Naive thymus-derived CD4-positive, alpha-beta T cell (primary cell): ENCODE measurements around the gene ITPR1. TPM values are rescaled to one million over a fixed set of nuclear protein-coding genes. Genes with fewer than 3 reads are reported as not detected.
A peak's percentile ranks its signal among the peaks of the same experiment; 100 is the strongest.

Source experiments
- ATAC-seq: fragments of 150-1000 bp; cut with Tn5 transposase; 2 replicates; pipeline ENCODE4 v1.10.0; 2021; ENCODE audit warnings: mild to moderate bottlenecking, moderate library complexity
- CTCF ChIA-PET: fragments of 350-600 bp; sonication (Branson Sonifier 250); formaldehyde crosslinking; loops from one replicate; lab custom pipeline; 2021; ENCODE audit warnings: antibody characterized with exemption; lab: Charles Lee
- POLR2A ChIA-PET: fragments of 350-600 bp; sonication (Branson Sonifier 250); formaldehyde crosslinking; loops from one replicate; lab custom pipeline; 2021; ENCODE audit warnings: antibody characterized with exemption, inconsistent platforms; lab: Charles Lee
- DNase-seq, 9 donors: peaks; one replicate each; pipeline versions ENCODE4 v3.0.0 to v3.0.0-alpha.2; 2020 to 2022; ENCODE audit warnings: mixed read lengths in 1 of 9
- H3K27ac ChIP-seq: one replicate; pipeline ENCODE4 v1.7.0; 2013; ENCODE audit warnings: mild to moderate bottlenecking, low read depth, low read length, moderate library complexity
- H3K27me3 ChIP-seq, 2 donors: one replicate each; pipeline ENCODE4 v1.7.0; 2013; ENCODE audit warnings: low read length in 2 of 2, mild to moderate bottlenecking in 2 of 2, moderate library complexity in 2 of 2; ENCODE audit not compliant: control insufficient read depth in 2 of 2, insufficient read depth in 2 of 2
- H3K36me3 ChIP-seq, 3 experiments: 1 replicate in 2 of 3; 2 replicates in 1 of 3; pipeline ENCODE4 v1.7.0; 2013; ENCODE audit warnings: low read length in 3 of 3, mild to moderate bottlenecking in 3 of 3, moderate library complexity in 1 of 3; ENCODE audit not compliant: insufficient read depth in 3 of 3, control insufficient read depth in 2 of 3
- H3K4me1 ChIP-seq, 2 donors: one replicate each; pipeline ENCODE4 v1.7.0; 2013; ENCODE audit warnings: low read length in 2 of 2, mild to moderate bottlenecking in 2 of 2, moderate library complexity in 1 of 2; ENCODE audit not compliant: control insufficient read depth in 2 of 2, insufficient read depth in 2 of 2
- H3K4me3 ChIP-seq: 2 replicates; pipeline ENCODE4 v1.7.0; 2013; ENCODE audit warnings: mild to moderate bottlenecking, low read length
- H3K9me3 ChIP-seq, 3 experiments: 1 replicate in 2 of 3; 2 replicates in 1 of 3; pipeline ENCODE4 v1.7.0; 2013; ENCODE audit warnings: low read length in 3 of 3; ENCODE audit not compliant: control insufficient read depth in 2 of 3
- H3K27ac Mint-ChIP-seq, 9 donors: one replicate each; pipeline ENCODE4 v1.8.0; 2020 to 2022; ENCODE audit warnings: mixed read lengths in 9 of 9, mild to moderate bottlenecking in 8 of 9, moderate library complexity in 5 of 9, inconsistent platforms in 2 of 9
- H3K27me3 Mint-ChIP-seq, 5 donors: one replicate each; pipeline ENCODE4 v1.8.0; 2021 to 2022; ENCODE audit warnings: mixed read lengths in 5 of 5, mild to moderate bottlenecking in 1 of 5
- H3K36me3 Mint-ChIP-seq, 5 donors: one replicate each; pipeline ENCODE4 v1.8.0; 2020 to 2022; ENCODE audit warnings: mixed read lengths in 5 of 5, mild to moderate bottlenecking in 3 of 5, inconsistent platforms in 1 of 5
- H3K4me1 Mint-ChIP-seq, 7 donors: one replicate each; pipeline ENCODE4 v1.8.0; 2020 to 2022; ENCODE audit warnings: mixed read lengths in 7 of 7, mild to moderate bottlenecking in 3 of 7, inconsistent platforms in 1 of 7
- H3K4me3 Mint-ChIP-seq, 10 donors: one replicate each; pipeline ENCODE4 v1.8.0; 2020 to 2022; ENCODE audit warnings: mild to moderate bottlenecking in 10 of 10, mixed read lengths in 10 of 10, moderate library complexity in 6 of 10, inconsistent platforms in 2 of 10
- H3K9me3 Mint-ChIP-seq, 11 donors: one replicate each; pipeline ENCODE4 v1.8.0; 2020 to 2022; ENCODE audit warnings: mixed read lengths in 11 of 11, mild to moderate bottlenecking in 4 of 11, inconsistent platforms in 1 of 11, moderate library complexity in 1 of 11
- intact Hi-C, 2 donors: fragments of 100-400 bp; cut with micrococcal nuclease; formaldehyde crosslinking; loops; one replicate each; pipeline ENCODE4 v1.15.1; 2023
- polyA plus RNA-seq, 2 donors: library from polyadenylated mRNA; unstranded; fragments of 300-500 nt; fragmentation: Illumina TruSeq; gene quantifications; one replicate each; pipeline ENCODE4 v1.2.3, GENCODE V29; 2021
- total RNA-seq, 6 experiments: library from RNA in 5 of 6; stranded (reverse) in 5 of 6; gene quantifications; 1 replicate in 5 of 6; 2 replicates in 1 of 6; pipeline ENCODE4 v1.2.3 and lab custom pipeline; 2021 to 2026

ITPR1 gene
- total and polyA plus RNA-seq, 7 experiments from 2014 or later, result 15.1 to 118 (median 83.8) TPM

DNA sequence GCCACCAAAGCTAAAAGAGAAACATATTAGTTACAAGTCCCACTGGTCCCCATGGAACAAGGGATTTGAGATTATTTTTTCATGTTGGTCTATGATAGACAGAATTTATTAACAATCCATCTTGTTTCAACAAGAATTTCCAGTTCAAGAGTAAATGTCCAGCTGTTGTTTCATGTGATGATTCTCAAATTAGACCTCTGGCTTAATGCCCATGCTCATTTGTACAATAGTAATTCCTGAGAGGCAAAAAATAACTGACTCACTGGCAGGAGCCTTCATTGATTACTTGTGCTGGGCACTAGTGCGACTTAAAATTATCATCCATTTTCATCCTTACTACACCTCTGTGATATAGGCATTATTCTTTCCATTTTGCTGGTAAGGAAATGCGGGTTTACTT, 171.3 kb downstream of the ITPR1 start:
- ChIA-PET POLR2A (no interaction called here), CTCF (no interaction called here)
- Mint-ChIP-seq H3K4me3 (no peak overlapping the region), H3K27me3 (no peaks in the 10 kb centered on the region), H3K9me3 (no peaks in the 10 kb centered on the region), H3K4me1 (peaks cover 0 to 5% (median 0%) of the 10 kb centered on the region in 7 donors), H3K27ac (peak overlapping the region in 1 of 9 donors; percentile 28), H3K36me3 (peaks cover 18 to 68% (median 29%) of the 10 kb centered on the region in 5 donors)
- intact Hi-C loops, result no loop called here
- DNase-seq (no peak), ATAC-seq (no peak)
- H3K4me1 ChIP-seq, result no peaks in the 10 kb centered on the region
- no peak overlapping the region for H3K27ac ChIP-seq
- no peak overlapping the region for H3K4me3 ChIP-seq
- no peaks in the 10 kb centered on the region for H3K9me3 ChIP-seq
- H3K36me3 ChIP-seq, result peaks cover 9 to 75% (median 18%) of the 10 kb centered on the region in 3 experiments
- no peaks in the 10 kb centered on the region for H3K27me3 ChIP-seq

DNA sequence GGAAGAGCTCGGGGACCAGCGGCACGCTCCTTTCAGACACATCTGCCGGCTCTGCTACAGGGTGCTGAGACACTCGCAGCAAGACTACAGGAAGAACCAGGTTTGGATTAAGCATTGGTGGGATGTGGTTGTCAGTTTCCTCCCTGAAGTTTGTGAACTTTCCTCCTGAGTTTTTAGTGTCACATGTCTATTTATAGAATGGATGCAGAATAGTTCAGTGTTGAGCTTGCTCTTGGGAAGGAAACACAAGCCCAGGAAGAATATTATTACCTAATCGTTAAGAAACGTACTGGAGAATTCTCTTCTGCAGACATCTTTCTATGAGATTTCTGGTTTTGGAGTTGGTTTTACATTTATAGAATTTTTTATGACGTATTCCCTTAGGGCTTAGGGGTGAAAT, 172.0 kb downstream of the ITPR1 start:
- Histone ChIP-seq H3K36me3 (peaks cover 9 to 83% (median 18%) of the 10 kb centered on the region in 3 experiments), H3K9me3 (no peaks in the 10 kb centered on the region), H3K27ac (no peak overlapping the region), H3K4me1 (no peaks in the 10 kb centered on the region), H3K27me3 (no peaks in the 10 kb centered on the region), H3K4me3 (no peak overlapping the region)
- no peak overlapping the region for H3K4me3 Mint-ChIP-seq
- POLR2A ChIA-PET, result no interaction called here
- peaks cover 0 to 5% (median 0%) of the 10 kb centered on the region in 7 donors for H3K4me1 Mint-ChIP-seq
- peaks cover 24 to 74% (median 29%) of the 10 kb centered on the region in 5 donors for H3K36me3 Mint-ChIP-seq
- no peak for ATAC-seq
- DNase-seq, result no peak
- CTCF ChIA-PET, result no interaction called here
- intact Hi-C loops, result no loop called here
- no peak overlapping the region for H3K27ac Mint-ChIP-seq
- no peaks in the 10 kb centered on the region for H3K9me3 Mint-ChIP-seq
- H3K27me3 Mint-ChIP-seq, result no peaks in the 10 kb centered on the region

GRCh38 chr3:4666071-4666470, 172.9 kb downstream of the ITPR1 start:
- Histone ChIP-seq H3K4me3 (no peak overlapping the region), H3K36me3 (peaks cover 14 to 87% (median 18%) of the 10 kb centered on the region in 3 experiments), H3K27ac (no peak overlapping the region), H3K27me3 (no peaks in the 10 kb centered on the region), H3K4me1 (no peaks in the 10 kb centered on the region), H3K9me3 (no peaks in the 10 kb centered on the region)
- ATAC-seq (no peak), DNase-seq (no peak)
- H3K27ac Mint-ChIP-seq, result peak overlapping the region in 1 of 9 donors; percentile 20
- intact Hi-C loops, result no loop called here
- peaks cover 25 to 82% (median 37%) of the 10 kb centered on the region in 5 donors for H3K36me3 Mint-ChIP-seq
- H3K9me3 Mint-ChIP-seq, result no peaks in the 10 kb centered on the region
- H3K4me3 Mint-ChIP-seq, result no peak overlapping the region
- POLR2A ChIA-PET, result no interaction called here
- CTCF ChIA-PET, result no interaction called here
- H3K27me3 Mint-ChIP-seq, result no peaks in the 10 kb centered on the region
- peaks cover 0 to 5% (median 0%) of the 10 kb centered on the region in 7 donors for H3K4me1 Mint-ChIP-seq

- H3K27me3 ChIP-seq, result no peaks in the 10 kb centered on the region
- ATAC-seq (no peak), DNase-seq (no peak)
- Mint-ChIP-seq H3K4me3 (no peak overlapping the region), H3K36me3 (peaks cover 28 to 82% (median 52%) of the 10 kb centered on the region in 5 donors), H3K27me3 (no peaks in the 10 kb centered on the region), H3K27ac (no peak overlapping the region), H3K9me3 (no peaks in the 10 kb centered on the region), H3K4me1 (peaks cover 0 to 3% (median 0%) of the 10 kb centered on the region in 7 donors)
- ChIA-PET CTCF (no interaction called here), POLR2A (no interaction called here)
- H3K4me1 ChIP-seq, result no peaks in the 10 kb centered on the region
- no peaks in the 10 kb centered on the region for H3K9me3 ChIP-seq
- H3K36me3 ChIP-seq, result peaks cover 6 to 85% (median 9%) of the 10 kb centered on the region in 3 experiments
- no peak overlapping the region for H3K4me3 ChIP-seq
- intact Hi-C loops, result no loop called here
- no peak overlapping the region for H3K27ac ChIP-seq
Measured at GRCh38 chr3:4670352-4670751, 177.2 kb downstream of the ITPR1 start.

DNA sequence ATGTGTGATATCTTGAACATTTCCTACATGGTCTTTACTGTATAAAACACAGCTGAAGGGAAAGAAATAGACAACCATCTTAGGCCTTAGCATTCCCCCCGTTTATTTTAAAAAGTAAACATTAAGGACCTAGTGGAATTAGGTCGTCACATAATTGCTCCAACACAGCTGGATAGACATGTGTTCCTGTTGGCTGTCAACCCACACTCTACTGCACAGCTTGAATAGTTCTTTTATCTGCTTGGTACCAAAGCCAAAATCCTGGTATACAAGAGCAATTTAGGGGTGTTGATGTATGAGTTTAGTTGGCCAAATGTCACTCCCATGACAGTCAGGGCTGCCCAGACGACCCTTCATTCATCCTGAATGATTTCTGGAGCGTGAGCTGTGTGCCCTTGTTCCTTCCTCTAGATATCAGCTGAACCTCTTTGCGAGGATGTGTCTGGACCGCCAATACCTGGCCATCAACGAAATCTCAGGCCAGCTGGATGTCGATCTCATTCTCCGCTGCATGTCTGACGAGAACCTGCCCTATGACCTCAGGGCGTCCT, 179.7 kb downstream of the ITPR1 start:
- H3K27me3 Mint-ChIP-seq, result no peaks in the 10 kb centered on the region
- peaks cover 27 to 84% (median 74%) of the 10 kb centered on the region in 5 donors for H3K36me3 Mint-ChIP-seq

DNA sequence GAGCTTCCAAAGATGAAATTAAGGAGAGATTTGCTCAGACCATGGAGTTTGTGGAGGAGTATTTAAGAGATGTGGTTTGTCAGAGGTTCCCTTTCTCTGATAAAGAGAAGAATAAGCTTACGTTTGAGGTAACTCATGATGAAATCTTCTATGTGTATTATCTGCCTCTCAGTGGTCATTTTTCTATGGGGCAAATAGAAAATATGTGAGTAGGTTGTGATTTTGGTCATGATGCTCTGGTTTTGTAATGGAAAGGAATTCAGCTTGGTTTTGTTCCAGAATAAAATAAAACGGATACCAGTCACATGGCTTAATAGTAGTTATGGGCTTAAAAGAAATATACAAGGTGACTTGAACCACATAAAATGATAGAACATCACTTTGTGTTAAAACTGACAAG, 181.1 kb downstream of the ITPR1 start:
- no peaks in the 10 kb centered on the region for H3K9me3 Mint-ChIP-seq
- intact Hi-C loops, result no loop called here

More for the DNA sequence above, 179.7 kb downstream of the ITPR1 start:
- Histone ChIP-seq H3K27ac (no peak overlapping the region), H3K9me3 (no peaks in the 10 kb centered on the region), H3K4me1 (no peaks in the 10 kb centered on the region), H3K4me3 (no peak overlapping the region), H3K27me3 (no peaks in the 10 kb centered on the region), H3K36me3 (peaks cover 3 to 75% (median 5%) of the 10 kb centered on the region in 3 experiments)
- no peak overlapping the region for H3K4me3 Mint-ChIP-seq
- peaks cover 0 to 3% (median 0%) of the 10 kb centered on the region in 7 donors for H3K4me1 Mint-ChIP-seq
- DNase-seq (no peak), ATAC-seq (no peak)
- H3K9me3 Mint-ChIP-seq, result no peaks in the 10 kb centered on the region
- no peak overlapping the region for H3K27ac Mint-ChIP-seq
- intact Hi-C loops, result no loop called here
- POLR2A ChIA-PET, result no interaction called here
- CTCF ChIA-PET, result no interaction called here

GRCh38 chr3:4675704-4676103, 182.6 kb downstream of the ITPR1 start:
- POLR2A ChIA-PET, result no interaction called here
- Mint-ChIP-seq H3K9me3 (no peaks in the 10 kb centered on the region), H3K36me3 (peaks cover 31 to 81% (median 66%) of the 10 kb centered on the region in 5 donors), H3K4me3 (no peak overlapping the region), H3K4me1 (peaks cover 0 to 2% (median 0%) of the 10 kb centered on the region in 7 donors), H3K27ac (peak overlapping the region in 2 of 9 donors; percentile 13 to 60), H3K27me3 (no peaks in the 10 kb centered on the region)
- H3K27me3 ChIP-seq, result no peaks in the 10 kb centered on the region
- no peak for ATAC-seq
- H3K36me3 ChIP-seq, result peaks cover 3 to 78% (median 4%) of the 10 kb centered on the region in 3 experiments
- no peaks in the 10 kb centered on the region for H3K9me3 ChIP-seq
- H3K4me3 ChIP-seq, result no peak overlapping the region
- CTCF ChIA-PET, result interaction anchor here (1.0 kb wide), 1 partner anchor 9 kb away, joined by 3 read pairs; no protein-coding TSS in a partner anchor
- no peaks in the 10 kb centered on the region for H3K4me1 ChIP-seq
- no peak overlapping the region for H3K27ac ChIP-seq
- intact Hi-C loops, result no loop called here
- DNase-seq, result no peak

More for the DNA sequence above, 181.1 kb downstream of the ITPR1 start:
- CTCF ChIA-PET, result interaction anchor here (1.0 kb wide), 1 partner anchor 38 kb away, joined by 3 read pairs; no protein-coding TSS in a partner anchor
- H3K27me3 ChIP-seq, result no peaks in the 10 kb centered on the region
- H3K4me3 ChIP-seq, result no peak overlapping the region
- Mint-ChIP-seq H3K27me3 (no peaks in the 10 kb centered on the region), H3K36me3 (peaks cover 30 to 84% (median 75%) of the 10 kb centered on the region in 5 donors), H3K4me1 (no peaks in the 10 kb centered on the region), H3K4me3 (no peak overlapping the region), H3K27ac (no peak overlapping the region)
- H3K4me1 ChIP-seq, result no peaks in the 10 kb centered on the region
- POLR2A ChIA-PET, result interaction anchor here (0.7 kb wide), 1 partner anchor 57 kb away, joined by 4 read pairs; no protein-coding TSS in a partner anchor
- no peak overlapping the region for H3K27ac ChIP-seq
- ATAC-seq (no peak), DNase-seq (no peak)
- H3K9me3 ChIP-seq, result no peaks in the 10 kb centered on the region
- peaks cover 3 to 79% (median 5%) of the 10 kb centered on the region in 3 experiments for H3K36me3 ChIP-seq
